ENCODE results near the gene PMF1. TPM values are rescaled to one million over a fixed set of nuclear protein-coding genes. Genes with fewer than 3 reads are reported as not detected.

The PMF1 gene
- total and polyA plus RNA-seq, 2 of the 13 experiments (the other 11 are each of a cell fraction or from before 2014, with no cell fraction given), result 72.5 to 89.0 TPM

DNA sequence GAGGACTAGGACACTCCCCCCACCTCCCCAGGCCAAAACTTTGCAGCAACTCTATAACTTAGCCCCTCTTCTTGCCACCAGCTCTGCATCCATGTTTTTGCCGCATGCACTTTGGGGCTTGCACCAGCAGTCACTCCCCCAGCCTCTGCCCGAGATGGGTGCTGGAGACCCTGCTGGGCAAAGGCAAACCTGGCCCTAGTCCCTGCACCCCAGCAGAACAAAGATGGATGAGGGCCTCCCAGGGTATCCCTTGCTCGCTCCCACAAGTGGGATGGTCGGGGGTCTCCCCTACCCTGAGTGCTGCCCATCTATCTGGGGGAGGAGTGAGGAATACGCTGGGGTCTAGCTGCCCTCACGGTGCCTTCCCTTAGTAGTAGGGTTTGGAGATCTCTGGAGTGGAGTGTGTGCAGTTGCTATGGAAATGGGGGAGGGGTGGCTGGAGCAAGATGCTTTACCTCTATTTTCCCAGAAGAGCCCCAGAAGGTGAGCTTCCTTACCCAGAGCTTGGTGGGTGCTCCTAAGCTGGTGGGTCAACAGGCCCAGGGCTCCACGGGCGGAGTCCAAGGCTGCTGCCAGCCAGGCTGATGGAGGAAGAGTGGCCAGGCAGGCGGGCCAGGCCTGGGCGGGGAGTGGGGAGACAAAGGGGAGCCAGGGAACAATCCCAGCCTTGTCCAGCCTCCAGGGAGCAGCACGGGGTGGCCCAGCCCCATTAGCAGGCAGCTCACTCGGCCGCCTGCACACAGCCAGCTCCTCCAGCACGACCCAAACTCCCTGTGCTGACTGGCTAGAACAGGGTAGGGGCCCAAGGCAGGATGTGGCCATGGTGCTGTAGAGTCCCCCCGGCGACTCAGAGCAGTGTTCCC, 34.9 kb downstream of the PMF1 start, which contains the start of gene PAQR6 (continued):
- TF ChIP-seq, protein P1, sequence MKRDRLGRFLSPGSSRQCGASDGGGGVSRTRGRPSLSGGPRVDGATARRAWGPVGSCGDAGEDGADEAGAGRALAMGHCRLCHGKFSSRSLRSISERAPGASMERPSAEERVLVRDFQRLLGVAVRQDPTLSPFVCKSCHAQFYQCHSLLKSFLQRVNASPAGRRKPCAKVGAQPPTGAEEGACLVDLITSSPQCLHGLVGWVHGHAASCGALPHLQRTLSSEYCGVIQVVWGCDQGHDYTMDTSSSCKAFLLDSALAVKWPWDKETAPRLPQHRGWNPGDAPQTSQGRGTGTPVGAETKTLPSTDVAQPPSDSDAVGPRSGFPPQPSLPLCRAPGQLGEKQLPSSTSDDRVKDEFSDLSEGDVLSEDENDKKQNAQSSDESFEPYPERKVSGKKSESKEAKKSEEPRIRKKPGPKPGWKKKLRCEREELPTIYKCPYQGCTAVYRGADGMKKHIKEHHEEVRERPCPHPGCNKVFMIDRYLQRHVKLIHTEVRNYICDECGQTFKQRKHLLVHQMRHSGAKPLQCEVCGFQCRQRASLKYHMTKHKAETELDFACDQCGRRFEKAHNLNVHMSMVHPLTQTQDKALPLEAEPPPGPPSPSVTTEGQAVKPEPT (CRISPR knock-in tag; IDR thresholded peaks at IDR 0.05; ENCODE audit: low read depth), result no peak
- TF ChIP-seq POGZ (CRISPR knock-in tag; IDR thresholded peaks at IDR 0.05), result no peak
- TF ChIP-seq, protein P2, sequence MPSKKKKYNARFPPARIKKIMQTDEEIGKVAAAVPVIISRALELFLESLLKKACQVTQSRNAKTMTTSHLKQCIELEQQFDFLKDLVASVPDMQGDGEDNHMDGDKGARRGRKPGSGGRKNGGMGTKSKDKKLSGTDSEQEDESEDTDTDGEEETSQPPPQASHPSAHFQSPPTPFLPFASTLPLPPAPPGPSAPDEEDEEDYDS (CRISPR knock-in tag; IDR thresholded peaks at IDR 0.05), result no peak
- no peak for TF ChIP-seq SRSF9 (IDR thresholded peaks at IDR 0.05; ENCODE audit: borderline replicate concordance, insufficient read depth, low read depth, low read length, poor library complexity, severe bottlenecking)
- TF ChIP-seq YY1 (IDR thresholded peaks at IDR 0.05; ENCODE audit: insufficient read depth, insufficient replicate concordance, low read depth, low read length), result no peak
- no peak for TF ChIP-seq MIXL1 (CRISPR knock-in tag; IDR thresholded peaks at IDR 0.05)
- no peak for TF ChIP-seq DNMT3B (CRISPR knock-in tag; conservative IDR thresholded peaks at IDR 0.05)
- peak; percentile 82 for TF ChIP-seq RBM22 (optimal IDR thresholded peaks at IDR 0.05; ENCODE audit: low read length)
- no peak for TF ChIP-seq TBP (CRISPR knock-in tag; IDR thresholded peaks at IDR 0.05)
- no peak for TF ChIP-seq KLF11 (CRISPR knock-in tag; IDR thresholded peaks at IDR 0.05)
- no peak for TF ChIP-seq NR2F1 (CRISPR knock-in tag; IDR thresholded peaks at IDR 0.05)
- no peak for TF ChIP-seq KLF9 (CRISPR knock-in tag; IDR thresholded peaks at IDR 0.05; ENCODE audit: low read depth)
- TF ChIP-seq NPAS2 (CRISPR knock-in tag; IDR thresholded peaks at IDR 0.05; ENCODE audit: borderline replicate concordance), result no peak
- TF ChIP-seq ZNF317 (CRISPR knock-in tag; IDR thresholded peaks at IDR 0.05), result no peak
- TF ChIP-seq, protein P3, sequence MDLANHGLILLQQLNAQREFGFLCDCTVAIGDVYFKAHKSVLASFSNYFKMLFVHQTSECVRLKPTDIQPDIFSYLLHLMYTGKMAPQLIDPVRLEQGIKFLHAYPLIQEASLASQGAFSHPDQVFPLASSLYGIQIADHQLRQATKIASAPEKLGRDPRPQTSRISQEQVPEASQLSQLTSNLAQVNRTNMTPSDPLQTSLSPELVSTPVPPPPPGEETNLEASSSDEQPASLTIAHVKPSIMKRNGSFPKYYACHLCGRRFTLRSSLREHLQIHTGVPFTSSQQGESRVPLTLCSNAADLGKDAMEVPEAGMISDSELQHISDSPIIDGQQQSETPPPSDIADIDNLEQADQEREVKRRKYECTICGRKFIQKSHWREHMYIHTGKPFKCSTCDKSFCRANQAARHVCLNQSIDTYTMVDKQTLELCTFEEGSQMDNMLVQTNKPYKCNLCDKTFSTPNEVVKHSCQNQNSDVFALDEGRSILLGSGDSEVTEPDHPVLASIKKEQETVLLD (CRISPR knock-in tag; IDR thresholded peaks at IDR 0.05; ENCODE audit: low read depth), result no peak
- no peak for TF ChIP-seq TGIF2 (CRISPR knock-in tag; IDR thresholded peaks at IDR 0.05)
- no peak for TF ChIP-seq SP5 (CRISPR knock-in tag; IDR thresholded peaks at IDR 0.05; ENCODE audit: borderline replicate concordance, low read depth)
- 0 out of 2 replicates have a peak, but pooled peaks have one; percentile 27 for TF ChIP-seq NFKB2 (CRISPR knock-in tag; IDR thresholded peaks at IDR 0.05; ENCODE audit: borderline replicate concordance)
- no peak for TF ChIP-seq ZNF484 (CRISPR knock-in tag; IDR thresholded peaks at IDR 0.05; ENCODE audit: borderline replicate concordance, low read depth)
- no peak for TF ChIP-seq CEBPB (IDR thresholded peaks at IDR 0.05; ENCODE audit: borderline replicate concordance, low read depth, low read length)
- TF ChIP-seq ZNF746 (CRISPR knock-in tag; IDR thresholded peaks at IDR 0.05), result no peak
- TF ChIP-seq, protein P4, sequence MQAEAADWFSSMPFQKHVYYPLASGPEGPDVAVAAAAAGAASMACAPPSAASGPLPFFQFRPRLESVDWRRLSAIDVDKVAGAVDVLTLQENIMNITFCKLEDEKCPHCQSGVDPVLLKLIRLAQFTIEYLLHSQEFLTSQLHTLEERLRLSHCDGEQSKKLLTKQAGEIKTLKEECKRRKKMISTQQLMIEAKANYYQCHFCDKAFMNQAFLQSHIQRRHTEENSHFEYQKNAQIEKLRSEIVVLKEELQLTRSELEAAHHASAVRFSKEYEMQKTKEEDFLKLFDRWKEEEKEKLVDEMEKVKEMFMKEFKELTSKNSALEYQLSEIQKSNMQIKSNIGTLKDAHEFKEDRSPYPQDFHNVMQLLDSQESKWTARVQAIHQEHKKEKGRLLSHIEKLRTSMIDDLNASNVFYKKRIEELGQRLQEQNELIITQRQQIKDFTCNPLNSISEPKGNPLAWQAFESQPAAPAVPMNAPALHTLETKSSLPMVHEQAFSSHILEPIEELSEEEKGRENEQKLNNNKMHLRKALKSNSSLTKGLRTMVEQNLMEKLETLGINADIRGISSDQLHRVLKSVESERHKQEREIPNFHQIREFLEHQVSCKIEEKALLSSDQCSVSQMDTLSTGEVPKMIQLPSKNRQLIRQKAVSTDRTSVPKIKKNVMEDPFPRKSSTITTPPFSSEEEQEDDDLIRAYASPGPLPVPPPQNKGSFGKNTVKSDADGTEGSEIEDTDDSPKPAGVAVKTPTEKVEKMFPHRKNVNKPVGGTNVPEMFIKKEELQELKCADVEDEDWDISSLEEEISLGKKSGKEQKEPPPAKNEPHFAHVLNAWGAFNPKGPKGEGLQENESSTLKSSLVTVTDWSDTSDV (CRISPR knock-in tag; IDR thresholded peaks at IDR 0.05), result no peak

All from HepG2 (cell line).